ENCODE results near the gene FYN.

DNA sequence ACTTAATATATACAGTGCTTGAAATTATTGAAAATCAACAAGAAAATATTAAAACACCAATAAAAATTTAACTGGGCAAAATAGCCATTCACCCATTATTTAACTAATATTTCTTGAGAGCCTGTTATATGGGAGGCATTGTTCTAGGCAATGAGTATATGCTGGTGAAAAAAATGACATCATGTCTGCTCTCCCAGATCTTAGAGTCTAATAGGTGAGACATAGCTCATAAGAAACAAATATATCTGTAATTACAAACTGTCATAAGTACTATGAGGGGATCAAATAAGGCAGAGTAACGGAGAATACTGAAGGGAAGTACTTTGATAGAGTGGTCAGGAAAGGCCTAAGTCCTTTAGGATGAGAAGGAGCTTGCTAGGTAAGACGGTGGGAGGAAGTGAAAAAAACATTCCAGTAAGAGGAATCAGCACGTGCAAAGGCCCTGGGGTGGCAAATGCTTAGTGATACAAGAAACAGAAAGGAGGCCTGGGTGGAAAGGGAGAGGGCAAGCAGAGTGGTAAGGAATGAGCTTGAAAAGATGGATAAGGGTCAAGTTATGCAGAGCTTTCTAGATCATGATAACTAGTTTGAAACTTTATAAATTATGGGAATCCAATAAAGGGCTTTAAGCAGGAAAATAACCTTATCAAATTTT is 12.2 kb upstream of the FYN start:
- TF ChIP-seq, protein P1, sequence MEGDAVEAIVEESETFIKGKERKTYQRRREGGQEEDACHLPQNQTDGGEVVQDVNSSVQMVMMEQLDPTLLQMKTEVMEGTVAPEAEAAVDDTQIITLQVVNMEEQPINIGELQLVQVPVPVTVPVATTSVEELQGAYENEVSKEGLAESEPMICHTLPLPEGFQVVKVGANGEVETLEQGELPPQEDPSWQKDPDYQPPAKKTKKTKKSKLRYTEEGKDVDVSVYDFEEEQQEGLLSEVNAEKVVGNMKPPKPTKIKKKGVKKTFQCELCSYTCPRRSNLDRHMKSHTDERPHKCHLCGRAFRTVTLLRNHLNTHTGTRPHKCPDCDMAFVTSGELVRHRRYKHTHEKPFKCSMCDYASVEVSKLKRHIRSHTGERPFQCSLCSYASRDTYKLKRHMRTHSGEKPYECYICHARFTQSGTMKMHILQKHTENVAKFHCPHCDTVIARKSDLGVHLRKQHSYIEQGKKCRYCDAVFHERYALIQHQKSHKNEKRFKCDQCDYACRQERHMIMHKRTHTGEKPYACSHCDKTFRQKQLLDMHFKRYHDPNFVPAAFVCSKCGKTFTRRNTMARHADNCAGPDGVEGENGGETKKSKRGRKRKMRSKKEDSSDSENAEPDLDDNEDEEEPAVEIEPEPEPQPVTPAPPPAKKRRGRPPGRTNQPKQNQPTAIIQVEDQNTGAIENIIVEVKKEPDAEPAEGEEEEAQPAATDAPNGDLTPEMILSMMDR (tag by site-specific recombination; IDR thresholded peaks at IDR 0.05), result no peak
- TF ChIP-seq, protein P2, sequence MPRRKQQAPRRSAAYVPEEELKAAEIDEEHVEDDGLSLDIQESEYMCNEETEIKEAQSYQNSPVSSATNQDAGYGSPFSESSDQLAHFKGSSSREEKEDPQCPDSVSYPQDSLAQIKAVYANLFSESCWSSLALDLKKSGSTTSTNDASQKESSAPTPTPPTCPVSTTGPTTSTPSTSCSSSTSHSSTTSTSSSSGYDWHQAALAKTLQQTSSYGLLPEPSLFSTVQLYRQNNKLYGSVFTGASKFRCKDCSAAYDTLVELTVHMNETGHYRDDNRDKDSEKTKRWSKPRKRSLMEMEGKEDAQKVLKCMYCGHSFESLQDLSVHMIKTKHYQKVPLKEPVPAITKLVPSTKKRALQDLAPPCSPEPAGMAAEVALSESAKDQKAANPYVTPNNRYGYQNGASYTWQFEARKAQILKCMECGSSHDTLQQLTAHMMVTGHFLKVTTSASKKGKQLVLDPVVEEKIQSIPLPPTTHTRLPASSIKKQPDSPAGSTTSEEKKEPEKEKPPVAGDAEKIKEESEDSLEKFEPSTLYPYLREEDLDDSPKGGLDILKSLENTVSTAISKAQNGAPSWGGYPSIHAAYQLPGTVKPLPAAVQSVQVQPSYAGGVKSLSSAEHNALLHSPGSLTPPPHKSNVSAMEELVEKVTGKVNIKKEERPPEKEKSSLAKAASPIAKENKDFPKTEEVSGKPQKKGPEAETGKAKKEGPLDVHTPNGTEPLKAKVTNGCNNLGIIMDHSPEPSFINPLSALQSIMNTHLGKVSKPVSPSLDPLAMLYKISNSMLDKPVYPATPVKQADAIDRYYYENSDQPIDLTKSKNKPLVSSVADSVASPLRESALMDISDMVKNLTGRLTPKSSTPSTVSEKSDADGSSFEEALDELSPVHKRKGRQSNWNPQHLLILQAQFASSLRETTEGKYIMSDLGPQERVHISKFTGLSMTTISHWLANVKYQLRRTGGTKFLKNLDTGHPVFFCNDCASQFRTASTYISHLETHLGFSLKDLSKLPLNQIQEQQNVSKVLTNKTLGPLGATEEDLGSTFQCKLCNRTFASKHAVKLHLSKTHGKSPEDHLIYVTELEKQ (tag by site-specific recombination; IDR thresholded peaks at IDR 0.05; ENCODE audit: borderline replicate concordance), result no peak

All from HEK293 (cell line).